GM18520 (cell line): ENCODE results near the gene NPAS4.

Experiments
- ATAC-seq: cut with Tn5 transposase; IDR thresholded peaks from one replicate; pipeline ENCODE4 v1.9.1; 2021; ENCODE audit not compliant: unreplicated experiment

NPAS4 gene

DNA sequence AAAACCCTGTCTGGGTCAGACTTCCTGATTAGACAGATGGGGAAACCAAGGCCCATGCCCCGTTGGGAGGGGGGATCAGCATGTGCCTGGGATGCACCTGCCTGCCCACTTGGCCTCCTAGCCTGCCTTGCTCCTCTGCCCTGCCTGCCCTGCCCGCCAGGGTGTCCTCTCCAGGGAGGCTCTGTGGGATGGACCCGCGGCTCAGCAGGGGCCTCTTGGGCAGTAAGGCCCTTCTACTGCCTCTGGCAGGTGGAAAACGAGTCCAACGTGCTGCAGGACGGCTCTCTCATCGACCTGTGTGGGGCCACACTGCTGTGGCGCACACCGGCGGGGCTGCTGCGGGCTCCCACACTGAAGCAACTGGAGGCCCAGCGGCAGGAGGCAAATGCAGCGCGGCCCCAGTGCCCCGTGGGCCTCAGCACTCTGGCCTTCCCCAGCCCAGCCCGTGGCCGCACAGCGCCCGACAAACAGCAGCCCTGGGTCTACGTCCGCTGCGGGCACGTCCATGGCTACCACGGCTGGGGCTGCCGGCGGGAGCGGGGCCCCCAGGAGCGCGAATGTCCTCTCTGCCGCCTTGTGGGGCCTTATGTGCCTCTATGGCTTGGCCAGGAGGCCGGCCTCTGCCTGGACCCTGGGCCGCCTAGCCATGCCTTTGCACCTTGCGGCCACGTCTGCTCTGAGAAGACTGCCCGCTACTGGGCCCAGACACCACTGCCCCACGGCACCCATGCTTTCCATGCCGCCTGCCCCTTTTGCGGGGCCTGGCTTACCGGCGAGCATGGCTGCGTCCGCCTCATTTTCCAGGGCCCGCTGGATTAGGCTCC lies 54.7 kb downstream of the NPAS4 start:
- no peak for ATAC-seq
